ENCODE measurements around the gene CFAP61. TPM values are rescaled to one million over a fixed set of nuclear protein-coding genes. Genes with fewer than 3 reads are reported as not detected.

Gene CFAP61
- total RNA-seq, 1 donor from 2014 or later, result not detected

- DNase-seq (ENCODE audit: low read depth in 2 of 2), result no peak
Observed at GRCh38 chr20:20395903-20396568, 343.7 kb downstream of the CFAP61 start.

- no peak for DNase-seq (ENCODE audit: low read depth in 2 of 2)
Observed at GRCh38 chr20:20396794-20397193, 344.5 kb downstream of the CFAP61 start.

- DNase-seq (ENCODE audit: low read depth in 2 of 2), result no peak
Observed at GRCh38 chr20:20398123-20398522, 345.8 kb downstream of the CFAP61 start.

GRCh38 chr20:20399531-20400500 is 347.5 kb downstream of the CFAP61 start:
- DNase-seq (ENCODE audit: low read depth in 2 of 2), result no peak

GRCh38 chr20:20401991-20402390 is 349.7 kb downstream of the CFAP61 start:
- no peak for DNase-seq (ENCODE audit: low read depth in 2 of 2)

GRCh38 chr20:20404633-20405032 is 352.3 kb downstream of the CFAP61 start:
- DNase-seq (ENCODE audit: low read depth in 2 of 2), result no peak

- no peak for DNase-seq (ENCODE audit: low read depth in 2 of 2)
Observed at GRCh38 chr20:20405623-20406022, 353.3 kb downstream of the CFAP61 start.

GRCh38 chr20:20406306-20406705 is 354.0 kb downstream of the CFAP61 start:
- no peak for DNase-seq (ENCODE audit: low read depth in 2 of 2)

- DNase-seq (ENCODE audit: low read depth in 2 of 2), result no peak
Observed at GRCh38 chr20:20407891-20408805, 355.8 kb downstream of the CFAP61 start.

GRCh38 chr20:20409331-20409730 is 357.0 kb downstream of the CFAP61 start:
- DNase-seq (ENCODE audit: low read depth in 2 of 2), result no peak

Other genes with a start within 250 kb of the CFAP61 start
- 36.3 and 37.9 TPM in 2 replicates for gene NAA20, start 35.2 kb upstream of the CFAP61 start, total RNA-seq
- gene CRNKL1, start 66 bp upstream of the CFAP61 start, total RNA-seq, result 17.7 and 30.6 TPM in 2 replicates